Nucleus accumbens (tissue), 56 donors: ENCODE results near the gene AMPD2.

Experiments used
- DNase-seq, 56 donors: peaks; one replicate each; lab custom pipeline; 2025; lab: John Stamatoyannopoulos, UW

Gene AMPD2

GRCh38 chr1:109619576-109620400 is at the start of gene AMPD2, which contains the start of gene GNAT2:
Gene AMPD2, plus strand, starts transcription at chr1:109619837. Its CDS starts 1,339 bp downstream, at chr1:109621176.
Gene GNAT2, minus strand, starts transcription at chr1:109619616. Its CDS starts 6,746 bp downstream, at chr1:109612870.
- DNase-seq = peak in 21 of 56 donors; percentile 15 to 72 (median 38)

DNA sequence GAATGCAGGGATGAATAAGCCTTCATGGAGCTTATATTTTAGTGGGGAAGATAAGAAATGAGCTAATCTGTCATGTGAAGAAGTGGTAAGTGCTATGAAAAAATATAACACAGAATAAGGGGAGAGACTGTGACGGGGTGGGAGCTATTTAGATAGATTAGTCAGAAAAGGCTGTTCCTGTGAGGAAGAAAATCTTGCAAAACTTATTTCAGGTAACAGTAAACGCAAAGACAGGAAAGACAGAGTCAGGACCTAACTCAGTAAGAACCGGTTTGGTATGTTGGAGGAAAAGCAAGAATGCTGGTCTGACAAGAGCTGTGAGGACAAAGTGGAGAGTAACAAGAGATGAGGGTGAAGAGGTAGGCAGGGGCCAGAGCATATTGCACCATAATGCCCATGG is 49.2 kb upstream of the AMPD2 start:
- no peak for DNase-seq

DNA sequence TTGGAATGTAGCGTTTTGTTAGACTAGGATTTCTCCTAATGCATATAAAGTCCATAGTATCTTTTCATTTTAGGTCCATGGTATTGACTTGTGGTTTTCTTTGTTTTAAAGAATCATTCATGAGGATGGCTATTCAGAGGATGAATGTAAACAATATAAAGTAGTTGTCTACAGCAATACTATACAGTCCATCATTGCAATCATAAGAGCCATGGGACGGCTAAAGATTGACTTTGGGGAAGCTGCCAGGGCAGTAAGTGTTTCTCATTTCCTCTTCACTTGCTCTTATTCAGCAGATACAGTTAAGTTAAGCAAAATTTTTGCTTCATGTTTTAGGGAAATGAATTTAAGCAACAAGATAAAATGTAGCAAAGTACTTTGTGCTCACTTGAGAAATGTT is 45.9 kb upstream of the AMPD2 start:
- no peak for DNase-seq

- DNase-seq = no peak
Measured at GRCh38 chr1:109578947-109579443, 40.6 kb upstream of the AMPD2 start.

DNA sequence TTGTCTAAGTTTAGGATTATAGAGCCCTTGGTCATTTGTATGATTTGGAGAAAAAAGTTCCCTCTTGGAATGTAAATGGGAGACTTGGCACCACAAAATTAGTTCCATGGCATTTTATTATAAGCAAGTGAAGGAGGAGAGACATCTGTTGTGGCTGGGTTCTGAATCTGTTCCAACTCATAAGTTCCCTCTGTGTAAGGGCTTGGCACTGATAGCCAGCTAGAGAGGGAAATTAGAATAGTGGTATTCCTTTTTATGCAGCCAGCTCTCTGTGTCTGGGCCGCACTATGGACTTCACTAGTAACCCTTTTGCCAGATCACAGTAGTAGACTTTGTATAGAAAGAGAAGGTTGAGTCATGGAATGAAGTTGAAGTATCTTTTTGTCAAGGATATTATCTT is 40.1 kb upstream of the AMPD2 start:
- DNase-seq = peak in 1 of 56 donors; percentile 13

DNA sequence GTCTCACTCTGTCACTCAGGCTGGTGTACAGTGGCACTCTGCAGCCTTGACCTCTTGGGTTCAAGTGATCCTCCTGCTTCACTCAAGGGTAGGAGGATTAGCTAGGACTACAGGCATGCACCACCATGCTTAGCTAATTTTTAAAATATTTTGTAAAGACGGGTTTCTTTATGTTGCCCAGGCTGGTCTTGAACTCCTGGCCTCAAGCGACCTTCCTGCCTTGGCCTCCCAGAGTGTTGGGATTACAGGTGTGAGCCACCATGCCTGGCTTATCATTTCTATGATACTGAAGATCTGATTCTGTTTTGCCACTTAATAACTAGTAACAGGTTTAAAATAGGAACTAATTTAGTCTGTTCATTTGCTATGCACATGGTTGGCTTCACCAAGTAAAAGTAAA is 37.6 kb upstream of the AMPD2 start:
- DNase-seq = no peak

GRCh38 chr1:109584766-109585165 is 34.9 kb upstream of the AMPD2 start:
- DNase-seq = no peak

GRCh38 chr1:109586055-109586454 is 33.6 kb upstream of the AMPD2 start:
- DNase-seq = no peak

DNA sequence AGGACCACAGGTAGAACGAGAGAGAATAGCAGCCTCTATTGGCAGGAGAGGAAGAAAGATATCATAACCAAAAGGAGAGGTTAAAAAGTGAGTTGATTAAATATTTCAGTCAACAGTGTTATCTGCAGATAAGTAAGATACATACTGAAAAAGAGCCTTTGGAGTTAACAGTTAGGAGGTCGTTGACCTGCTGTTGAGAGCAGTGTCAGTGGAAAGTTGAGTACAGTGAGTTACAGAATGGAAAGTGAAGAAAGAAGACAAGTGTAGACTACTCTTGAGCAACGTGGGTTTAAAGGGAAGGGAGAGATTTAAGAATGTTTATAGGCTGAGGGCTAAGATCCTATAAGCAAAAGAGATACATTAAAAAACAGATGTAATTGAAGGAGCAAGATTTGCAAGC is 30.5 kb upstream of the AMPD2 start:
- no peak for DNase-seq

DNA sequence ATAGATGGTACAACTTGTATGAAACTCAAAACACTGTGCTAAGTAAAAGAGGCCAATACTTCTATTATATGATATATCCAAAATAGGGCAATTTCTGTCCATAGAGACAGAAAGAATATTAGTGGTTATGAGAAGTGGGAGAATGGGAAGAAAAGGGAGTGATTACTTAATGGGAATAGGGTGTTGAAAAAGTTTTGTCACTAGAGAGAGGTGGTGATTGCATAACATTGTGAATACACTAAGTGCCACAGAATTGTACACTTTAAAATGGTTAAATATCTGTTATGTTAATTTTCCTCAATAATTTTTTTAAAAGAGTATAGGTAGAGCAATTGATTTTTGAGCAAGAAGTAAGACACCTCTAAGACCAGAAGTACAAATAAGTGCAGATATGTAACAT is 30.0 kb upstream of the AMPD2 start:
- DNase-seq = no peak

- DNase-seq = no peak
Measured at GRCh38 chr1:109592916-109593315, 26.7 kb upstream of the AMPD2 start.

DNA sequence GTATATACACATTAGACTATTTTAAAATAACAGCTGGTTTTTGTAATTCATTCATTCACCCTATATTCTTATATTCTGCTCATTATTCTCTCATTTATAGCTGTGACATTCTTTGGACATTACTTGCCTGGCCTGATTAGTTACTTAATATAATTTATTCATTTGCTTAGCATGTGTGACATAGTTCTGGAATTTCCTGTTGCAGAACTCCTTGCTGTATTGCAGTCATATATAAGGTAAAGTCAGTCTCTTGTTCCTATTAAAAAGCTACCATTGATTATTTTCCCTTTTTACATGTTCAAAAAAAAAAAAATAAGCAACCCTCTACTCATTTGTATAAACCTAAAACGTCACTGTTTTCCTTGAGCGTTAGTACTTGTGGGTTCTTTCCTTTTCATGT is 24.1 kb upstream of the AMPD2 start:
- DNase-seq = no peak

- no peak for DNase-seq
Measured at GRCh38 chr1:109598156-109598555, 21.5 kb upstream of the AMPD2 start.

DNA sequence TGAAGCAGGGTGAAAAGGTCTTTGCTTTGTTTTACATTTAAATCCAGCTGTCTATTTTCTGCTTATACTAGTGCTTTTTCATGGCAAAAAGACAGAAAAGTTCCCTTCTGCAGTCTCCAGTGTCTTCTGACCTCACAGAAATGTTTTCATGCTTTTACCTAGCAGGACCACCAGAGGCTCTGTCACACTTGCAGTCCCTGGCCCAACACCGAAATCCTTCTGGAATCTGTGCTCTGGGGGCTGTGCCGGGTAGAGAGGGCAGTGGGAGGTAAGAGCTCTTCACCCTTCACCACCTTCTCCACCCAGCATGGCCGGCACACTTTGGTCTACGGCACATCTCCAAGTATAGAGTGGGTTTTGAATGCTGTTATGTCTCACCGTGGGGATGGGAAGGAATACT is 21.0 kb upstream of the AMPD2 start:
- no peak for DNase-seq

GRCh38 chr1:109603229-109603628 is 16.4 kb upstream of the AMPD2 start:
- DNase-seq = no peak

DNA sequence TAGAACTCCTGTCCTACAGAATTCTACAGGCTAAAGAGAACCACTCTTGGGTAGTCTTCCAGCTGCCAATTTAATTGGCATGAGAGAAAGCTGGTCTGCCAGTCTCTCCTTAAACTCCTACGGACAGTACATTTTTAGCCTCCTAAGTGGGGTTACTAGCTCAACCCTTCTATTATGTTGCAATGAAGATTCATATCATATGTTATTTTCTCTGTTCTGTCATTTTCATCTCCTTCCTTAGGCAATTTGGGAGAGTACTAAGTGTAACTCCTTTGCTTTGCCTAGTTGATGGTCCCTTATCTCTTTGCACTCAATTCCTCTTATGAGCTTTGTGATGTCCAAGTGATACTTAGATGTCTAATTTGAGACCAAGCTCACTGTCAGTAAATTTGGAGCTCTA is 14.3 kb upstream of the AMPD2 start:
- no peak for DNase-seq

DNA sequence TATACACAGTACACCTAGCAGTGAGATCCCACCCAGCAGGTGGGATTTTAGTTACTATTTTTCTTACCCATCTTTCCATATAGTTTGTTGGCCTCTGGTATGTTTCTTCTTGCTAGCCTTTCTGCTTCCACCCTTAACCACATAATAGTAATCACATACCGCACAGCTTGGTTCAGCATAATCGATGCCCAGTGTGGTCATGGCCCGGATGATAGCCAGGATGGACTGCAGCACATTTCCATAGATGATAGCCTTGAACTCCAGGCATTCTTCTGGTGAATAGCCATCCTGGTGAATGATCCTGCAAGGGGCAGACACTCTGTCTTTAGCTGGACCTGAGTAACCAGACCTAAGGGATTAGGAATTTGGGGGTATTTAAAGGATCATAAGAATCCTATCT is 9.8 kb upstream of the AMPD2 start:
- no peak for DNase-seq

DNA sequence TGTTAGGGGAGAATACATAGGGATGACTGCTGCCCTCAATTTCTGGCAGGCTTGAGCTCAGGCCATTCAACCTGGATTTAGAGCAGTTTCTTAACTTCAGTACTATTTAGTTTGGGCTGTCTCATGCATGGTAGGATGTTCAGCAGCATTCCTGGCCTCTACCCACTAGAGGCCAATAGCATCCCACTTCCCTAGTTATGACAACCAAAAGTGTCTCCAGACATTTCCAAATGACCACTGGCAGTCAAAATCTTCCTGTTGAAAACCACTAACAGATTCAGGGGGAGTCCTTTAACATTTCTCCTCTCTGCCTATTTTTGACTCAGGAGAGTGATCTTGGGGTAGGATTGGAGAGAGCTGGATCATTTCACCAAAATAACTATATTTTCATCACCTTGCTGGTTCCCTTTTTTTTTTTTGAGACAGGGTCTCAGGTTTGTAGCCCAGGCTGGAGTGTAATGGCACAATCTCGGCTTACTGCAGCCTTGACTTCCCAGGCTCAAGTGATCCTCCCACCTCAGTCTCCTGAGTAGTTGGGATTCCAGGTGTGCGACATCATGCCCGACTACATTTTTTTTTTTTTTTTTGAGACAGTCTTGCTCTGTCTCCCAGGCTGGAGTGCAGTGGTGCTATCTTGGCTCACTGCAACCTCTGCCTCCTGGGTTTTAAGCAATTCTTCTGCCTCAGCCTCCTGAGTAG is 8.9 kb upstream of the AMPD2 start:
- no peak for DNase-seq

DNA sequence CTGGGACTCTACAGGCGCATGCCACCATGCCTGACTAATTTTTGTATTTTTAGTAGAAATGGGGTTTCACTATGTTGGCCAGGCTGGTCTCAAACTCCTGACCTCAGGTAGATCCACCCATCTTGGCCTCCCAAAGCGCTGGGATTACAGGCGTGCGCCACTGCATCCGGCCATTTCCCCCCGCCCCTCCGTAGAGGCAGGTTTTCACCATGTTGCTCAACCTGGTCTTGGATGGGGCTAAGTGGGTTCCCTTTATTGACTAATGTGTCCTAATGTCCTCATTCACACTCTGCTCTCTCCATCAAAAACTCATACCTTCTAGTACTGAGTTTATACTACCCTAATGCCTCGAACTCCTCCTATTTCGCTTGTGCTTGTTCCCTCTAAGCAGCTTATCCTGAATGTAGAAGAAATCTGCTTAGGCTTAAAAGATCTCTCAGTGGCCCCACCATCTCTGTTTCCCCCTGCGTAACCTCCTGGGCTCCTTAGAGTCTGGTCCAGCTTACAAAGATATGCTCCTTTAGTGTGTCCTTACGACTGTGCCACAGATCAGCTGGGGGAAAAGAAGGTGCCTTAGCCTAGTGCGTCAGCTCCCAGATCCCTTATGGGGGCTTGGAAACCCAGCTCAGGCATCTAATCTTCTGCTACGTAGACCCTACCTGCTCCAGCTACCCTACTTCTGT is 8.2 kb upstream of the AMPD2 start:
- no peak for DNase-seq

- no peak for DNase-seq
Measured at GRCh38 chr1:109613361-109614147, 6.1 kb upstream of the AMPD2 start.
